HepG2 (cell line): ENCODE results near the gene FURIN. TPM values are rescaled to one million over a fixed set of nuclear protein-coding genes. Genes with fewer than 3 reads are reported as not detected.

Source experiments
- ATAC-seq: fragments of 200-7000 bp; cut with Tn5 transposase; 3 replicates; pipeline ENCODE4 v1.9.1; 2020; ENCODE audit warnings: mild to moderate bottlenecking, moderate library complexity
- BruUV-seq: library from RNA; stranded (reverse); fragments of 400-500 nt; replicated peaks from 2 replicates; lab custom pipeline; 2021; lab: Mats Ljungman, UMichigan
- CTCF ChIA-PET: fragments of 300-600 bp; formaldehyde crosslinking; extraction: SDS; loops from one replicate; lab custom pipeline; 2021; ENCODE audit warnings: low total read pairs, inconsistent platforms, low intra/inter-chr PET ratio; lab: Yijun Ruan, JAX
- POLR2A ChIA-PET: fragments of 350-600 bp; sonication (Branson Sonifier 250); formaldehyde crosslinking; loops from one replicate; lab custom pipeline; 2020; ENCODE audit warnings: antibody characterized with exemption, inconsistent platforms; lab: Yijun Ruan, JAX
- DNase-seq: peaks from one replicate; pipeline ENCODE4 v3.0.0-alpha.2; 2015; ENCODE audit warnings: low spot score
- FAIRE-seq: peaks from 3 replicates; lab custom pipeline; 2011; peaks lifted over from hg19 to GRCh38; lab: Jason Lieb, UNC
- H2AFZ ChIP-seq: one replicate; pipeline ENCODE4 v1.6.1; 2011; ENCODE audit warnings: low read length, inconsistent platforms
- H3K27ac ChIP-seq: fragments of 300-600 bp; 3 replicates; pipeline ENCODE4 v1.8.0; 2011; ENCODE audit warnings: mixed run types, mild to moderate bottlenecking, mixed read lengths, low read length, inconsistent platforms; ENCODE audit not compliant: insufficient read depth; ENCODE audit errors: extremely low read length
- H3K27me3 ChIP-seq, 2 experiments: fragments of 200-600 bp in 1 of 2; 2 replicates in 1 of 2; 3 replicates in 1 of 2; pipeline versions ENCODE4 v1.6.0 to v1.8.0; 2011; ENCODE audit warnings: low read length in 2 of 2, mild to moderate bottlenecking in 2 of 2, moderate library complexity in 2 of 2, inconsistent platforms in 1 of 2; ENCODE audit not compliant: insufficient read depth in 2 of 2, control insufficient read depth in 1 of 2
- H3K36me3 ChIP-seq, 2 experiments: fragments of 200-600 bp in 1 of 2; replicated peaks in 1 of 2; 2 replicates in 1 of 2; 3 replicates in 1 of 2; pipeline versions ENCODE4 v1.5.1 to v1.8.0; 2011; ENCODE audit warnings: low read length in 2 of 2, inconsistent platforms in 1 of 2; ENCODE audit not compliant: insufficient read depth in 2 of 2, control insufficient read depth in 1 of 2
- H3K4me1 ChIP-seq: 2 replicates; pipeline ENCODE4 v1.5.1; 2012; ENCODE audit warnings: low read length, inconsistent platforms; ENCODE audit not compliant: insufficient read depth
- H3K4me2 ChIP-seq: 2 replicates; pipeline ENCODE4 v1.6.0; 2011; ENCODE audit warnings: low read depth, low read length, inconsistent platforms
- H3K4me3 ChIP-seq, 3 experiments: fragments of 200-600 bp in 1 of 3; sonication (generic), shearing (Covaris generic) in 1 of 3; replicated peaks in 1 of 3; 2 replicates each; pipeline ENCODE4 v1.5.1; 2011 to 2016; ENCODE audit warnings: low read length in 3 of 3, inconsistent platforms in 2 of 3, low read depth in 2 of 3, mild to moderate bottlenecking in 2 of 3, control low read depth in 1 of 3, mixed read lengths in 1 of 3; ENCODE audit not compliant: insufficient read depth in 1 of 3
- H3K79me2 ChIP-seq: one replicate; pipeline ENCODE4 v1.6.1; 2011; ENCODE audit warnings: low read length, inconsistent platforms; ENCODE audit not compliant: insufficient read depth
- H3K9ac ChIP-seq: 2 replicates; pipeline ENCODE4 v1.6.0; 2011; ENCODE audit warnings: mild to moderate bottlenecking, low read depth, low read length, inconsistent platforms; ENCODE audit not compliant: insufficient read depth
- H3K9me3 ChIP-seq: 2 replicates; pipeline ENCODE4 v1.5.1; 2012; ENCODE audit warnings: mild to moderate bottlenecking, low read length
- H4K20me1 ChIP-seq: 2 replicates; pipeline ENCODE4 v1.6.0; 2011; ENCODE audit warnings: inconsistent platforms, mild to moderate bottlenecking, low read length, moderate library complexity; ENCODE audit not compliant: insufficient read depth
- AKNA ChIP-seq: sonication (generic); formaldehyde crosslinking; IDR thresholded peaks from 2 replicates; pipeline ENCODE4 v1.4.0; 2020; ENCODE audit warnings: missing genetic modification reagents, borderline replicate concordance
- ASH2L ChIP-seq: fragments of 300-600, 200-600 bp; sonication (generic); IDR thresholded peaks from 2 replicates; pipeline ENCODE4 v1.7.0; 2017; ENCODE audit warnings: low read depth, mild to moderate bottlenecking, moderate library complexity, mixed read lengths, low read length; ENCODE audit not compliant: insufficient read length
- IKZF5 ChIP-seq: IDR thresholded peaks from 2 replicates; pipeline ENCODE4 v1.6.1; 2018; ENCODE audit warnings: missing genetic modification reagents, mild to moderate bottlenecking, missing compliant biosample characterization
- ZBTB26 ChIP-seq: IDR thresholded peaks from 2 replicates; pipeline ENCODE4 v1.6.1; 2016; ENCODE audit warnings: missing compliant biosample characterization, missing genetic modification reagents, borderline replicate concordance
- ZHX2 ChIP-seq, 2 experiments: sonication (generic) in 1 of 2; formaldehyde crosslinking in 1 of 2; IDR thresholded peaks; 2 replicates each; pipeline versions ENCODE4 v1.6.1 to v1.9.0; 2014 to 2022; ENCODE audit warnings: antibody characterized with exemption in 1 of 2, borderline replicate concordance in 1 of 2, inconsistent platforms in 1 of 2, low read depth in 1 of 2, missing genetic modification reagents in 1 of 2
- ZNF512B ChIP-seq: sonication (generic); formaldehyde crosslinking; IDR thresholded peaks from 2 replicates; pipeline ENCODE4 v1.5.1; 2020; ENCODE audit warnings: missing genetic modification reagents, mild to moderate bottlenecking, borderline replicate concordance
- WGBS: methylation state at CpG from one replicate; pipeline ENCODE4 v1.1.6; 2017; ENCODE audit warnings: low lambda C conversion rate; 5-methylcytosine and 5-hydroxymethylcytosine counted together
- in situ Hi-C: cut with HindIII; loops from 2 replicates; pipeline ENCODE4 v1.10.0; 2017; ENCODE audit warnings: low pct_unique_long_range_greater_than_20kb; ENCODE audit not compliant: extremely low pct_ligation_motif_present
- intact Hi-C: fragments of 100-400 bp; cut with micrococcal nuclease; formaldehyde crosslinking; loops from one replicate; pipeline ENCODE4 v1.10.0; 2022; ENCODE audit not compliant: unreplicated experiment
- polyA plus RNA-seq, 8 experiments: library from polyadenylated mRNA; depleted of rRNA in 3 of 8; stranded (reverse) in 7 of 8; unstranded in 1 of 8; fragments of >200 nt; fragmentation: Illumina TruSeq in 4 of 8; extraction: Trizol in 4 of 8; gene quantifications; 2 replicates each; pipeline versions ENCODE4 v1.2.1 to v1.2.3, GENCODE V29; 2011 to 2016; ENCODE audit warnings: low read depth in 4 of 8, missing spikeins in 1 of 8, mixed read lengths in 1 of 8; ENCODE audit not compliant: insufficient read depth in 1 of 8
- total RNA-seq, 5 experiments: library from RNA; depleted of rRNA; stranded (reverse); fragments of >200 nt; fragmentation: Illumina TruSeq; extraction: Trizol; gene quantifications; 2 replicates each; pipeline ENCODE4 v1.2.3, GENCODE V29; 2016; ENCODE audit warnings: low read depth in 1 of 5

Gene FURIN
- total and polyA plus RNA-seq, 2 of the 13 experiments (the other 11 are each of a cell fraction or from before 2014, with no cell fraction given): 15.2 to 17.4 TPM

- ChIA-PET CTCF (no interaction called here), POLR2A (no interaction called here)
- in situ Hi-C loops: no loop called here
- no peak overlapping the region for H3K4me2 ChIP-seq
- H4K20me1 ChIP-seq: no peaks in the 10 kb centered on the region
- H3K79me2 ChIP-seq: no peaks in the 10 kb centered on the region
- WGBS: 4% methylated on average over 5 of the region's 9 CpGs
- H3K27me3 ChIP-seq: peaks cover 2 to 16% of the 10 kb centered on the region in 2 experiments; a peak in 4 of 5 replicates
- H3K4me3 ChIP-seq: no peak overlapping the region
- no peak for DNase-seq
- BruUV-seq: no TSS peak
- H3K9me3 ChIP-seq: no peaks in the 10 kb centered on the region
- peaks cover 48% of the 10 kb centered on the region for H3K4me1 ChIP-seq
- H2AFZ ChIP-seq: no peak overlapping the region
- no peaks in the 10 kb centered on the region for H3K36me3 ChIP-seq
- no peak overlapping the region for H3K9ac ChIP-seq
- ATAC-seq: peak; percentile 8; the same call in 2 of the 3 replicates
- no peak overlapping the region for H3K27ac ChIP-seq
- no peak for FAIRE-seq
- intact Hi-C loops: no loop called here
- no peak for TF ChIP-seq ZBTB26 (CRISPR knock-in tag)
- TF ChIP-seq ZHX2 (IDR thresholded peaks at IDR 0.05; ENCODE audit: low read depth): no peak
- TF ChIP-seq ZHX2 (CRISPR knock-in tag; IDR thresholded peaks at IDR 0.05; ENCODE audit: borderline replicate concordance): no peak
- no peak for TF ChIP-seq AKNA
- TF ChIP-seq ZNF512B (CRISPR knock-in tag): no peak
- TF ChIP-seq ASH2L: no peak
- TF ChIP-seq IKZF5: no peak
These were observed 13.2 kb upstream of the FURIN start for GRCh38 chr15:90855139-90855538.
